GM21576 (cell line): Measurements from ENCODE around the gene OPALIN.

Source experiments
- ATAC-seq: cut with Tn5 transposase; IDR thresholded peaks from one replicate; pipeline ENCODE4 v1.9.1; 2021; ENCODE audit warnings: mild to moderate bottlenecking, moderate library complexity; ENCODE audit not compliant: unreplicated experiment

Gene OPALIN

DNA sequence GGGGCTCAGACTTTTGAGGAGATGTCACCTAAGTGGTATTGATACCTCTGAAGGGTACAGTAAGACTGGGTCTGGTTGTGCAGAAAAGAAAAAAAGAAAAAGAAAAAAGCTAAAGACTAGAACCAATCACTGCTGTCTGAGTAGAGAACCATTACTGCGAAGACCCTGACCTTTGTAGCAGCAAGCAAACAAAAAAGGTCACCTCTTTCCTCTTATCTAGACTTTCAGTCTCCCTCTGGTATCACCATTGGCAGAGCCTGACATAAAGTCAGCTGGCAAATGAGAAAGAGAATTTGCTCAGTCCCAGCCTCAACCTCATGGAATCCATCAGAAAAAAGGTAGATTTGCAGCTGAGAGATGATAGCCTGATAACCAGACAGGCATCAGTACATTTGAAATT is 57.2 kb downstream of the OPALIN start:
- ATAC-seq = no peak

DNA sequence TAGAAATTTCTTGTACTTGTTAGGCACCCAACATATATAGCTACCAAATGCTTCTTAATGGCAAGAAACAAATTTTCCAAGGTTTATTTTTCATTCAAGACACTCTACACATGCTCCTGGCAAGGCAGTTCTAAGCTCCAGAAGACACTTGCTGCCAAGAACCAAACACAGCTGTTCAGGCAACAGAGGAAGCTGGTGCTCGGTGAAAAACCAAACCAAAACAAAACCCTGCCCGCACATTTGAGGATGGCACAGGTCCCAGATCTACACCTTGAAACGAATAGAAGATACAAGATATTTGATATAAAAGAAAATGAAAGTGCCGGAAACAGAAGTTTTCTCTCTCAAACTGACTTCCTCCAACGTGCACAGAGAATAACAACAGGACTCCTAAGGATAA is 59.4 kb downstream of the OPALIN start:
- ATAC-seq = no peak

DNA sequence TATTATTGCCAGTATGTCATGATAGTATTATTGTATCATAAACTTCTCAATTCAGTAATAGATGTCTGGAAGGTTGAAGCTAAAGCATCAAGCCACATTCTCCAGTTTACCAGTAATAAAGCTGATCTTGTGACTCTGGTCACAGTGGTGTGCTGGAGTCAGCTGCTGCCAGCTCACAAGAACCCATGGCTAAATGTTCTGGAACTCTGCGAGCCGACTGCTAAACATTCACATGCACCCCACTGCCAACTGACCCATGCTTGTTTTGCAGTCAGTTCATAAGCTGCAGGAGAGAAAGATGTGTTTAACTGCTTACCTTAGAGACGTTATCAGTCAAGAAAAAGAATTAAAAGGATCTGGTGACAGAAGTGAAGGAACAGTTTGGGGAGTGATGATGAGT is 60.4 kb downstream of the OPALIN start:
- no peak for ATAC-seq

DNA sequence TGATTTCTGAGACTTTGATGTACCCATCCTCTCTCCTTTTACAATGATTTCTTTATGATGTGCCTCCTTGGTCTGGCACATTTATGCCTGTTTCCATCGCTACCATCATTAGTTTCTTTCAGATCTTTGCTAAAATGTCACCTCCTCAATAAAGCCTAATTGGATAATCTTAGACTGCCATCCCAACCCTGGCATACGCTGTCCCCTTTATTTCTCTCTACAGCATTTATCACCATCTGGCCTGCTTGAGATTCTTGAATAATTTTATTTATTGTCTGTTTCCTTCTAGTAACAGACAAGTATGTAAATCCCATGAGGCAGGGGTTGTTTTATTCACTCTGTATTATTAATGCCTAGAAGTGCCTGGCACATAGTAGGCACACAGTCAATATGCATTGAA is 61.3 kb downstream of the OPALIN start:
- no peak for ATAC-seq

DNA sequence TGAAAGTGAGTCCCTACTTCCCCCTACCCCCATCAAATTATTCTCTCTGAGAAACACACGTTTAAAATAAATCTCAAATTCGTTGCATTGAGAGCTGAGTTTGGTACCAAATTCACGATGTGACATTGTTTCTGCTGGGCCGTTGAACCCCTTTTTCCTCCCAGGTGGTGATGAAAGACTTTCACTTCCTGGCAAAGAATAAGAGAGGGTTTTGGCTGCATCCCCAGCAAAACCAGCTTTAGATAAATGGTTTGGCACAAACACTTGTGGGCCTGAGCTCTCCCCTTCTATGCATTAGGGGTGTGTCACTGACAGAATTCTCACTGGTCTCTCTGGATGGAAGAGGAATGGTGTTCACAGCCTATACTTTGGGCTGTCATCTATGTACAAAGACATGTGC is 63.3 kb downstream of the OPALIN start:
- no peak for ATAC-seq
